HUES48 (cell line): ENCODE measurements around the gene IGSF9B.

Experiments
- H3K27ac ChIP-seq: one replicate; pipeline ENCODE4 v1.7.0; 2013; ENCODE audit warnings: low read depth, low read length, inconsistent platforms
- H3K27me3 ChIP-seq: 2 replicates; pipeline ENCODE4 v1.6.1; 2013; ENCODE audit warnings: mild to moderate bottlenecking, low read length; ENCODE audit not compliant: control insufficient read depth, insufficient read depth
- H3K36me3 ChIP-seq: 2 replicates; pipeline ENCODE4 v1.6.1; 2013; ENCODE audit warnings: low read length; ENCODE audit not compliant: control insufficient read depth, insufficient read depth
- H3K4me1 ChIP-seq: 2 replicates; pipeline ENCODE4 v1.6.1; 2013; ENCODE audit warnings: mild to moderate bottlenecking, low read length; ENCODE audit not compliant: control insufficient read depth, insufficient read depth
- H3K4me3 ChIP-seq: 2 replicates; pipeline ENCODE4 v1.5.1; 2013; ENCODE audit warnings: mild to moderate bottlenecking, low read depth, low read length
- H3K9ac ChIP-seq: 2 replicates; pipeline ENCODE4 v1.6.1; 2013; ENCODE audit warnings: mild to moderate bottlenecking, low read depth, low read length, moderate library complexity
- H3K9me3 ChIP-seq: 2 replicates; pipeline ENCODE4 v1.6.1; 2013; ENCODE audit warnings: low read length; ENCODE audit not compliant: control insufficient read depth, insufficient read depth

Gene IGSF9B

DNA sequence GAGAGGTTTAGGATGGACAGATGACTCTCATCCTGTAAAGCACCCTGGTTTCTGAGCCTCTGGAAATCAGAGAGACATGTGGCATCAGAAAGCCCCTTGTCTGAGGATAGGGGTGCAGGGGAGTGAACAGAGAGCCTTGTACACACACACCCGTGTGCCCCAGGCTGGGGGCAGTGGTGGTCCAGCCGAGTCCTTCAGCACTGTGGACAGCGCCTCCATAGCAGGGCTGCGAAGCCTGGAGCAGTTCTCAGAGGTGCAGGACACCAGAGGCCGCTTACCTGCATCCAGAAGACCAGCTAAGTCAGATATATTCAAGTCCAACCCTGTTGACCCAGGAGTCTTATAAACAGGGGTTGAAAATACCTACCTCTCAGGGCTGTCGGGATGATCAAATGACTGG lies 11.5 kb upstream of the IGSF9B start:
- Histone ChIP-seq H3K4me1 (no peaks in the 10 kb centered on the region), H3K27me3 (peaks cover 8% of the 10 kb centered on the region), H3K9me3 (no peaks in the 10 kb centered on the region), H3K27ac (no peak overlapping the region), H3K4me3 (no peak overlapping the region), H3K9ac (no peak overlapping the region), H3K36me3 (no peaks in the 10 kb centered on the region)

- H3K9ac ChIP-seq: no peak overlapping the region
- H3K4me1 ChIP-seq: no peaks in the 10 kb centered on the region
- no peaks in the 10 kb centered on the region for H3K36me3 ChIP-seq
- H3K4me3 ChIP-seq: no peak overlapping the region; the same call in 1 of the 2 replicates
- H3K27ac ChIP-seq: no peak overlapping the region
- no peaks in the 10 kb centered on the region for H3K9me3 ChIP-seq
- H3K27me3 ChIP-seq: peaks cover 8% of the 10 kb centered on the region
These were observed 11.0 kb upstream of the IGSF9B start for GRCh38 chr11:133967599-133968238.

- Histone ChIP-seq H3K9me3 (no peaks in the 10 kb centered on the region), H3K27ac (no peak overlapping the region), H3K4me3 (no peak overlapping the region; the same call in 1 of the 2 replicates), H3K4me1 (no peaks in the 10 kb centered on the region), H3K27me3 (peaks cover 8% of the 10 kb centered on the region), H3K36me3 (no peaks in the 10 kb centered on the region), H3K9ac (no peak overlapping the region)
These were observed 10.3 kb upstream of the IGSF9B start for GRCh38 chr11:133966921-133967598.

DNA sequence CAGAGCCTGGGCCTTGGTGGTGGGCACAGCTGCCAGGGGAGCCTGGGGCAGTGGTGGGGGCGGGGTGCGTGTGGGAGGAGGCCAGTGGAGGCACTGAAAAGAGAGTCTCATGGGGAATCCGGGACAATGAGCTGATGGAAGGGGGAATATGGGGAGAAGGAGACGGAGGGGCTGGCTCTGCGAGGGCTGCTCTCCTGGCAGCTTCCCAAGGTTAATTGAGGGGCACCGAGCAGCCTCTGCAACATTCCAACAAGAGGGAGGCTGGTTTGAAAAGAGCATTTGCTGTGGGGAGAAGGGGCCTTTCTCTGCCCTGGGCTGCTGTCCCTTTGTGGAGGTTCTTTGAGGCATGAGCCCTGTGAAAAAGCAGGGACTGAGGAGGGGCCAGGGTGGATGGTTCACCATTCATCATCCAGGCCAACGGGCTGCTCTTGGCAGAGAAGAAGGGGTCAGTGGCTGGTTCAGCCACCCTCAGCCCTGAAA lies 9.4 kb upstream of the IGSF9B start:
- Histone ChIP-seq H3K27me3 (peaks cover 8% of the 10 kb centered on the region), H3K36me3 (no peaks in the 10 kb centered on the region), H3K27ac (no peak overlapping the region), H3K4me1 (no peaks in the 10 kb centered on the region), H3K4me3 (no peak overlapping the region), H3K9me3 (no peaks in the 10 kb centered on the region), H3K9ac (no peak overlapping the region)

DNA sequence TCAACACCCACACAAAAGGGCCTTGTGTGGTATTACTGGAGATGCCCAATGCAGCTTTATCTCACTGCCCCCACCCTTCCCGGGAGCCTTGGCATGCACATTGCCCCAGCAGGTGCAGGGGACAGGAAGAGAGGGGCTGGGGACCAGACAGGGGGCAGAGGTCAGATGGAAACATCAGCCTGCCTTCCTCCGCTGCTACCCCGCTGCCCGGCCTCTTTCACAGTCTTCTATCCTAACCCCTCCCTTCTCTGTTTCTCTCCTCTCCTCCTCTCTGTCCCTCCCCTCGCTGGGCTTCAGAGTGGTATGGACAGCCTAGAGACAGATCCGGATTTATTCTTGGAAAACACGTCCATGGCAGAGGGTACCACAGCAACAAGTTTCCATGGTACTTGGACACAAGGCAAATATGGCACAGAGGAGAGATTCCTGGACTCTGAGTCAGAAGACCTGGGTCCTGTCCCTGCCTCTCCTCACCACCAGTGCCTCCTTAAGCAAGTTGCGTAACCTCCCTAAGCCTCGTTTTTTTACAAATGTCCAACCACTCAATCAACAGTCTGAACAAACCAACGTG lies 8.3 kb upstream of the IGSF9B start:
- Histone ChIP-seq H3K9ac (no peak overlapping the region), H3K4me1 (no peaks in the 10 kb centered on the region), H3K36me3 (no peaks in the 10 kb centered on the region), H3K9me3 (no peaks in the 10 kb centered on the region), H3K27me3 (peaks cover 8% of the 10 kb centered on the region), H3K27ac (no peak overlapping the region), H3K4me3 (no peak overlapping the region)

DNA sequence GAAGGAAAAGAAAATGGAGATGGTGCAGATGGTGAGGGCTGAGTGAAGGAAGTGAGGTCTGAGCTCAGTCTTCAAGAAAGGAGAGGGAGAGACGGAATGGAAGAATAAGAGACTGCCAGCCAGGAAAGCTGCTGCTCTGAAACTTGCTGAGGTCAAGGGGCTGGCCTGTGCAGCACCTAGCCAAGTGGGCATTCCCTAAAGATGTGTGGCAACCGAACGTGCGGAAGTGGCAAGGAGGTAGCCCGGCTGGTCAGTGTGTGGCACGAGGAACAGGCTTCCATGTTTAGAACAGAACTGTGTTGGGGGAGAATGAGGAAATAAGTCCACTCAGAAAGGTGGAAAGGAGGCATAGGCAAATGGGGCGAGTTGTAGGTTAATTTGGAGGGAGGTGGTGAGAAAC lies 7.6 kb upstream of the IGSF9B start:
- Histone ChIP-seq H3K27me3 (peaks cover 6% of the 10 kb centered on the region), H3K27ac (no peak overlapping the region), H3K4me1 (no peaks in the 10 kb centered on the region), H3K36me3 (no peaks in the 10 kb centered on the region), H3K4me3 (no peak overlapping the region), H3K9ac (no peak overlapping the region), H3K9me3 (no peaks in the 10 kb centered on the region)

DNA sequence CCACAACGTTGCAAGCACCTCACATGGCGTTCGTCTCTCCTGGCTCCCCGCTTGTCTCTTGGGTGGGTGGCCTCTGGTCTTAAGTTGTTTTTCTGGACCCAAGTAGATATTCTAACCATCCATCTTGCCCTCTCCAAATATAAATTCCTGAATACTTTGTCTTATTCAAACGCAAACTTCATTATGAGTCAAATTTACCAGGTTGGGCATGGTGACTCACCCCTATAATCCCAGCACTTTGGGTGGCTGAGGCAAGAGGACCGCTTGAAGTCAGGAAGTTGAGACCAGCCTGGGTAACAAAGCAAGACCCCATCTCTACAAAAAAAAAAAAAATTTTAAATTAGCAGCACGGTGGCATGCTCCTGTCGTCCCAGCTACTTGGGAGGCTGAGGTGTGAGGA lies 5.1 kb upstream of the IGSF9B start:
- Histone ChIP-seq H3K9ac (no peak overlapping the region), H3K36me3 (no peaks in the 10 kb centered on the region), H3K9me3 (no peaks in the 10 kb centered on the region), H3K4me3 (no peak overlapping the region), H3K27ac (no peak overlapping the region), H3K4me1 (peaks cover 8% of the 10 kb centered on the region), H3K27me3 (peaks cover 19% of the 10 kb centered on the region)

- H3K9me3 ChIP-seq: no peaks in the 10 kb centered on the region
- H3K4me3 ChIP-seq: peak overlapping the region; percentile 98; the same call in 1 of the 2 replicates
- no peak overlapping the region for H3K9ac ChIP-seq
- H3K27ac ChIP-seq: no peak overlapping the region
- H3K4me1 ChIP-seq: peaks cover 20% of the 10 kb centered on the region
- no peaks in the 10 kb centered on the region for H3K36me3 ChIP-seq
- peaks cover 36% of the 10 kb centered on the region for H3K27me3 ChIP-seq
These were observed 1.1 kb upstream of the IGSF9B start for GRCh38 chr11:133957900-133958299.

DNA sequence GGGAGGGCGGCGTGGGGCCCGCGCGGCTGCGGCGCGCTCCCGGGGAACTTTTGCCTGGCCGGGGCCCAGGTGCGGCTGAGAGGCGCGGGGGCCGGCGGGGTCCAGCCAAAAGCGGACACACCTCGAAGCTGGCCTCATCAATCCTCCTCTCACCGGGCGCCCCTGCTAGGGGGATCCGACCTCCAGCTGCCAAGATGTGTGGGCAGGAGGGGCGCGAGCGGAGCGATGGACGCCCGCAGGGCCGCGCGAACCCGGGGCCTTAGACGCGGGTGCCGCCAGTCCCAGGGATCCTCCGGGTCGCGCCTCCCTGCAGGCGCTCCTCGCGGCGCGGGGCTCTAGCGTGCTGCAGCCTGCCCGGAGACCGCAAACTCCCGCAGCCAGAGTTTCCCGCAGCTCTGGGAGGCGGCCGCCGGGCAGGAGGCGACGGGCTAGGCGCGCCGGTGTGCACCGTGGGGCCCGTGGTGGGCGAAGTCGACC lies 785 bp downstream of the IGSF9B start:
- Histone ChIP-seq H3K4me3 (peak overlapping the region; percentile 98), H3K27me3 (peaks cover 36% of the 10 kb centered on the region), H3K36me3 (no peaks in the 10 kb centered on the region), H3K9ac (no peak overlapping the region), H3K9me3 (no peaks in the 10 kb centered on the region), H3K27ac (no peak overlapping the region), H3K4me1 (peaks cover 39% of the 10 kb centered on the region)

DNA sequence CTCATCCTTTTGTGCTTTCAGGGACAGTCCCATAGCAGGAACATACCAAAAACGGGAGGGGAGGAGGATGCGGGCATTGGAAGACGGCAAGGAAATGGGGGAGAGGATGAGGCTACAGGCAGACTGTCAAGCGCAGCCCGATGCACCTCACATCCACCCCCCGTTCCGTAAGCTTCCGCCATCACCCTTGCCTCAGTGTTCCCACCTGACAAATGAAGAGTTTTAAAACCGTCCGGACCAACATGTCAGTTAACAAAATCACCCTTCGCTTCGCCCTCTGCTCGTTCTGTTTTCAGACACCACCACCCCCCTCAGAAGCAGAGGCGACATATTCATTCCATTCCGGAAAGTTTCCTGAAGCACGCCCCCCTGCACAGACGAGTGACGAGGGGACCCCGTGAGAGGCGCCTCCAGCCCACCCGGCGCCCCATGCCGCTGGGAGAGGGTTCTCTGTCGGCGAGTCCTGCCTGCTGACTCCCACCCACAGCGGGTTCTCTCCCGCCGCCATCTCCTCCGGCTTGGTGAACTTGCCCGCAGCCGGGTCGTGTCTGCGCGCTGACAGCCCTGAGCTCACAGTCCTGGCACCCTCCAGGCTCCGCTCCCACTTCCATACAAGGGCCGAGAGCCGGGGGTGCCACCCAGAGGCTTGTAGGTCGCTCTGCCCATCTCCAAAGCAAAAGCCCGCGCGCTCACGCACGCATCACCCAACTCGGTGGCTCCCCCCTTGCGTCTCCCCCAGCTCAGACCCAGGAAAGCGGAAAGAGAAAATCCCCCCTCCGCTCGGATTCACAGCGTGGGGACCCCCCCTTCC lies 1.5 kb downstream of the IGSF9B start:
- Histone ChIP-seq H3K27ac (no peak overlapping the region), H3K9me3 (no peaks in the 10 kb centered on the region), H3K9ac (no peak overlapping the region), H3K4me3 (peak overlapping the region; percentile 44), H3K27me3 (peaks cover 36% of the 10 kb centered on the region), H3K4me1 (peaks cover 46% of the 10 kb centered on the region), H3K36me3 (no peaks in the 10 kb centered on the region)
